ENCODE data around the gene ZNF83.

ZNF83 gene

GRCh38 chr19:52566588-52566987 lies 71.6 kb downstream of the ZNF83 start:
- DNase-seq: no peak

GRCh38 chr19:52566121-52566520 lies 72.0 kb downstream of the ZNF83 start:
- no peak for DNase-seq

All from activated gamma-delta T cell (primary cell).